ENCODE data around the gene CAPN15.

CAPN15 gene

DNA sequence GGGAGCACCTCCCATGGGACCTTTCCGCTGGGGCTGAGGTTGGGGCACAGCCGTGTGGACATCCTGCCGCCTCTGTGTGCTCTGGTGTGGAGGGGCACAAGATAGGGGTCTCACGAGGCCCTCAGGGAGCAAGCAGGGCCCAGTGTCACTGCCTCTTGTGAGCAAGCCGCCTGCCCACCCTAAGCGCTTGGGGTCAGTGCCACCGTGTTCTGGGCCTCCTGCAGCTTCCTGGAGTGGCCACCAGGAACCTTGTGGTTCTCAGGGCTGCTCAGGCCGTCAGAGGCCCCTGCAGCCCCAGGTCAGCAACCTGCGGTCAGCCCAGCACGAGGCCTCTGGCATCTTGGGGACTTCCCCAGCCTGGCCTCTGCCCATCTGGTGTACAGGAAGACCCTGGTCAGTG lies 13.6 kb upstream of the CAPN15 start:
- no peaks in the 10 kb centered on the region for H3K27me3 ChIP-seq (ENCODE audit: insufficient read depth, poor library complexity, severe bottlenecking)
- H3K9me3 ChIP-seq (ENCODE audit: severe bottlenecking): no peaks in the 10 kb centered on the region
- H3K4me3 ChIP-seq (ENCODE audit: severe bottlenecking): no peak overlapping the region
- DNase-seq (ENCODE audit: low spot score) (peak; percentile 46), ATAC-seq (ENCODE audit: low read depth) (no peak)
- H3K4me1 ChIP-seq (ENCODE audit: insufficient read depth, poor library complexity, severe bottlenecking): no peaks in the 10 kb centered on the region
- H3K36me3 ChIP-seq (ENCODE audit: low read depth): peaks cover 9% of the 10 kb centered on the region
- no peak overlapping the region for H3K27ac ChIP-seq (ENCODE audit: poor library complexity, severe bottlenecking)
- TF ChIP-seq, protein P1, sequence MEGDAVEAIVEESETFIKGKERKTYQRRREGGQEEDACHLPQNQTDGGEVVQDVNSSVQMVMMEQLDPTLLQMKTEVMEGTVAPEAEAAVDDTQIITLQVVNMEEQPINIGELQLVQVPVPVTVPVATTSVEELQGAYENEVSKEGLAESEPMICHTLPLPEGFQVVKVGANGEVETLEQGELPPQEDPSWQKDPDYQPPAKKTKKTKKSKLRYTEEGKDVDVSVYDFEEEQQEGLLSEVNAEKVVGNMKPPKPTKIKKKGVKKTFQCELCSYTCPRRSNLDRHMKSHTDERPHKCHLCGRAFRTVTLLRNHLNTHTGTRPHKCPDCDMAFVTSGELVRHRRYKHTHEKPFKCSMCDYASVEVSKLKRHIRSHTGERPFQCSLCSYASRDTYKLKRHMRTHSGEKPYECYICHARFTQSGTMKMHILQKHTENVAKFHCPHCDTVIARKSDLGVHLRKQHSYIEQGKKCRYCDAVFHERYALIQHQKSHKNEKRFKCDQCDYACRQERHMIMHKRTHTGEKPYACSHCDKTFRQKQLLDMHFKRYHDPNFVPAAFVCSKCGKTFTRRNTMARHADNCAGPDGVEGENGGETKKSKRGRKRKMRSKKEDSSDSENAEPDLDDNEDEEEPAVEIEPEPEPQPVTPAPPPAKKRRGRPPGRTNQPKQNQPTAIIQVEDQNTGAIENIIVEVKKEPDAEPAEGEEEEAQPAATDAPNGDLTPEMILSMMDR (IDR thresholded peaks at IDR 0.05; ENCODE audit: poor library complexity, severe bottlenecking): no peak

DNA sequence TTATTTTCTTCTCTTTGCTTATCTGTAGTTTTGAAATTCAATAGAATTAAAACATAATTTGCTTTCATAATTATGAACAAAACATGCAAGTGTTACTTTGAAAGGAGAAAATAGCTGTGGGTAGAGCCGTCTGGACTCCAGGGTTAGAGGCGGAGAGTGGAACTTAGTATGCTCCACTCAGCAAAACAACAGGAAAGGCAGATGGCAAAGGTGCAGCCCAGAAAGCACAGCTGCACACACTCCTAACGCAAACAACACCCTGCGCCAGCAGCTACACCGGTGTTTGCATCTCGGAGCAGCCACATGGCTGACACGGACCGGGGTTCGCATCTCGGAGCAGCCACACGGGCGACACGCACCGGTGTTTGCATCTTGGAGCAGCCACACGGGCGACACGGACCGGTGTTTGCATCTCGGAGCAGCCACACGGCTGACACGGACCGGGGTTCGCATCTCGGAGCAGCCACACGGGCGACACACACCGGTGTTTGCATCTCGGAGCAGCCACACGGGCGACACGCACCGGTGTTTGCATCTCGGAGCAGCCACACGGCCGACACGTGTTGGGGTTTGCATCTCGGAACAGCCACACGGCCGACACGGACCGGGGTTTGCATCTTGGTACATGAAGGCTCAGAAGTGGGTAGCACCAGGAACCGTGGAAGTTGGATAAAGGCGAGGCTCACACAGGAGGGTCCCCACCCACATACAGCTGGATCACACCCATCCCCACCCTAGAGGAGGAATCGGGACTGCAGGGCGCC lies 12.2 kb upstream of the CAPN15 start:
- peaks cover 14% of the 10 kb centered on the region for H3K36me3 ChIP-seq (ENCODE audit: low read depth)
- TF ChIP-seq, protein P1 (IDR thresholded peaks at IDR 0.05; ENCODE audit: poor library complexity, severe bottlenecking): no peak
- no peaks in the 10 kb centered on the region for H3K4me1 ChIP-seq (ENCODE audit: insufficient read depth, poor library complexity, severe bottlenecking)

DNA sequence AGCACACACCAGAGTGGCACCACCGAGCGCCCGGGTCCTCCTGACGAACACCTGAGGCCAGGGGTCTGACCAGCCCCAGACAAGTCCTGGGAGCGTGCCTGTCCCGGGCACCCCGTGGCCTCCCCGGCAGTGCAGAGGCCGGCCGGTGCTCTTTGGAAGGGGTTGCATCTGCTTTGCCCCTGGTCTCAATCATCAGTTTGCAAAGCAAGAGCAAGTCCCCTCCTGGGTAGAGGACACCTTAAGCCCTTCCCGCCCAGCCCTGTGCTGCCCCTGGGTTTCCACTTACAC lies 11.6 kb upstream of the CAPN15 start:
- no peak overlapping the region for H3K27ac ChIP-seq (ENCODE audit: poor library complexity, severe bottlenecking)
- no peaks in the 10 kb centered on the region for H3K27me3 ChIP-seq (ENCODE audit: insufficient read depth, poor library complexity, severe bottlenecking)
- TF ChIP-seq, protein P1 (IDR thresholded peaks at IDR 0.05; ENCODE audit: poor library complexity, severe bottlenecking): no peak
- no peaks in the 10 kb centered on the region for H3K4me1 ChIP-seq (ENCODE audit: insufficient read depth, poor library complexity, severe bottlenecking)
- peaks cover 16% of the 10 kb centered on the region for H3K36me3 ChIP-seq (ENCODE audit: low read depth)
- no peak for ATAC-seq (ENCODE audit: low read depth)
- H3K9me3 ChIP-seq (ENCODE audit: severe bottlenecking): no peaks in the 10 kb centered on the region
- no peak overlapping the region for H3K4me3 ChIP-seq (ENCODE audit: severe bottlenecking)
- no peak for DNase-seq (ENCODE audit: low spot score)

More for the DNA sequence above, 12.2 kb upstream of the CAPN15 start:
- Histone ChIP-seq H3K9me3 (ENCODE audit: severe bottlenecking) (no peaks in the 10 kb centered on the region), H3K4me3 (ENCODE audit: severe bottlenecking) (no peak overlapping the region), H3K27ac (ENCODE audit: poor library complexity, severe bottlenecking) (no peak overlapping the region), H3K27me3 (ENCODE audit: insufficient read depth, poor library complexity, severe bottlenecking) (no peaks in the 10 kb centered on the region)
- ATAC-seq (ENCODE audit: low read depth) (no peak), DNase-seq (ENCODE audit: low spot score) (no peak)

DNA sequence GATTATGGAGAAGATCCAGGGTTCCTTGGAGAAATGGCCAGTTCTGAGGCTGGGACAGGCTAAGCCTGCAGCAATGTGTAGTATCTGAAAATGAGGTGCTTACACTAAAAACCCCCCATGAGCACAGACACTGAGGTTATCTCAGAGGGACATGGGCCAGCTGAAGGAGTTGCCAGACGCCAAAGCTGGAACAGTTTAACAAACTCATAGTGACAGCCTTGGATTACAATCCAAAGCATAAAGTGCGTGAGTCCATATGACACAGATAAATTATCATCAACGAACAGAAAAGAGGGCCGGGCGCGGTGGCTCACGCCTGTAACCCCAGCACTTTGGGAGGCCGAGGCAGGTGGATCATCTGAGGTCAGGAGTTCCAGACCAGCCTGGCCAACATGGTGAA lies 11.2 kb upstream of the CAPN15 start:
- Histone ChIP-seq H3K27me3 (ENCODE audit: insufficient read depth, poor library complexity, severe bottlenecking) (no peaks in the 10 kb centered on the region), H3K4me3 (ENCODE audit: severe bottlenecking) (no peak overlapping the region), H3K9me3 (ENCODE audit: severe bottlenecking) (no peaks in the 10 kb centered on the region), H3K27ac (ENCODE audit: poor library complexity, severe bottlenecking) (no peak overlapping the region), H3K36me3 (ENCODE audit: low read depth) (peaks cover 16% of the 10 kb centered on the region), H3K4me1 (ENCODE audit: insufficient read depth, poor library complexity, severe bottlenecking) (no peaks in the 10 kb centered on the region)
- TF ChIP-seq, protein P1 (IDR thresholded peaks at IDR 0.05; ENCODE audit: poor library complexity, severe bottlenecking): no peak
- DNase-seq (ENCODE audit: low spot score) (no peak), ATAC-seq (ENCODE audit: low read depth) (no peak)

DNA sequence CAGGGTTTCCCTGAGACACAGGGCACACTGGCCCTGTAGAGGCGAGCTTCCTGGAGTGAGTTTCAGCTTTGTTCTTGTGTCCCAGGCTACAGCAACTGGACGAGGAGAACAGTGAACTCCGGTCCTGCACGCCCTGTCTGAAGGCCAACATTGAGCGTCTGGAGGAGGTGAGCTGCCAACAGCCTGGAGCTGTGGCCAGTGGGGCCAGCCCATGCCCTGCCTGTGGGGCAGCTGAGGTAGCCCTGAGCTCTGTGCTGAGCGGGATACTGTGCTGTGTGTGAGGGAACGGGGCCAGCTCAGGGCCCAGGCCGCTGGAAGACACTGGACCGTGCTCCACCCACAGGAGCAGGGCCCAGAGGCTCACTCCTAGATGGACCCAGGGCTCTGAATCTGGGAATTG lies 8.7 kb upstream of the CAPN15 start:
- no peaks in the 10 kb centered on the region for H3K9me3 ChIP-seq (ENCODE audit: severe bottlenecking)
- no peaks in the 10 kb centered on the region for H3K27me3 ChIP-seq (ENCODE audit: insufficient read depth, poor library complexity, severe bottlenecking)
- ATAC-seq (ENCODE audit: low read depth) (no peak), DNase-seq (ENCODE audit: low spot score) (no peak)
- H3K36me3 ChIP-seq (ENCODE audit: low read depth): peaks cover 16% of the 10 kb centered on the region
- H3K4me3 ChIP-seq (ENCODE audit: severe bottlenecking): no peak overlapping the region
- H3K27ac ChIP-seq (ENCODE audit: poor library complexity, severe bottlenecking): no peak overlapping the region
- no peaks in the 10 kb centered on the region for H3K4me1 ChIP-seq (ENCODE audit: insufficient read depth, poor library complexity, severe bottlenecking)
- TF ChIP-seq, protein P1 (IDR thresholded peaks at IDR 0.05; ENCODE audit: poor library complexity, severe bottlenecking): no peak
